H1 (cell line): ENCODE measurements around the gene KLHDC8A. TPM values are rescaled to one million over a fixed set of nuclear protein-coding genes. Genes with fewer than 3 reads are reported as not detected.

ENCODE experiments used
- BACH1 ChIP-seq: IDR thresholded peaks from 2 replicates; pipeline ENCODE4 v1.6.1; 2012; ENCODE audit warnings: low read length, improper control_type of control experiment
- BRCA1 ChIP-seq: IDR thresholded peaks from 2 replicates; pipeline ENCODE4 v1.6.1; 2012; ENCODE audit warnings: low read depth, low read length, improper control_type of control experiment
- CBX8 ChIP-seq: fragments of 300-800, 300-1000 bp; sonication (generic); IDR thresholded peaks from 2 replicates; pipeline ENCODE4 v1.7.1; 2016; ENCODE audit warnings: low read depth, low read length, borderline replicate concordance
- CEBPB ChIP-seq: IDR thresholded peaks from 2 replicates; pipeline ENCODE4 v1.6.1; 2012; ENCODE audit warnings: low read depth, low read length
- EGR1 ChIP-seq: IDR thresholded peaks from 2 replicates; pipeline ENCODE4 v1.6.1; 2011; ENCODE audit warnings: low read depth, low read length, borderline replicate concordance
- EZH2 ChIP-seq: fragments of 200-600 bp; sonication (generic); IDR thresholded peaks from 2 replicates; pipeline ENCODE4 v1.7.1; 2012; ENCODE audit warnings: low read depth, mild to moderate bottlenecking, moderate library complexity, low read length, inconsistent platforms; ENCODE audit not compliant: severe bottlenecking
- FOSL1 ChIP-seq: IDR thresholded peaks from 2 replicates; pipeline ENCODE4 v1.6.1; 2011; ENCODE audit warnings: mild to moderate bottlenecking, low read depth, low read length, moderate library complexity; ENCODE audit not compliant: insufficient read depth
- JUND ChIP-seq: IDR thresholded peaks from 2 replicates; pipeline ENCODE4 v1.6.1; 2011; ENCODE audit warnings: mild to moderate bottlenecking, improper control_type of control experiment, low read length
- KDM1A ChIP-seq: fragments of 200-600, 300-600 bp; sonication (generic); IDR thresholded peaks from 2 replicates; pipeline ENCODE4 v1.7.1; 2016; ENCODE audit warnings: mild to moderate bottlenecking, low read length, borderline replicate concordance
- MAFK ChIP-seq: IDR thresholded peaks from 2 replicates; pipeline ENCODE4 v1.6.1; 2012; ENCODE audit warnings: low read depth, mild to moderate bottlenecking, improper control_type of control experiment, low read length
- RAD21 ChIP-seq, 2 experiments: IDR thresholded peaks in 1 of 2; conservative IDR thresholded peaks in 1 of 2; 2 replicates each; pipeline ENCODE4 v1.6.1; 2011; ENCODE audit warnings: low read depth in 2 of 2, low read length in 2 of 2, improper control_type of control experiment in 1 of 2, inconsistent platforms in 1 of 2, mild to moderate bottlenecking in 1 of 2, moderate library complexity in 1 of 2
- RFX5 ChIP-seq: IDR thresholded peaks from 2 replicates; pipeline ENCODE4 v1.6.1; 2011; ENCODE audit warnings: low read depth, low read length, improper control_type of control experiment, borderline replicate concordance
- SAP30 ChIP-seq: fragments of 300-600 bp; sonication (generic); IDR thresholded peaks from 2 replicates; pipeline ENCODE4 v1.7.1; 2012; ENCODE audit warnings: low read length, moderate library complexity, mild to moderate bottlenecking, inconsistent platforms; ENCODE audit not compliant: insufficient read depth, insufficient replicate concordance
- SRF ChIP-seq: IDR thresholded peaks from 2 replicates; pipeline ENCODE4 v1.6.1; 2011; ENCODE audit warnings: mild to moderate bottlenecking, low read depth, low read length, moderate library complexity
- TAF1 ChIP-seq: IDR thresholded peaks from 2 replicates; pipeline ENCODE4 v1.6.1; 2011; ENCODE audit warnings: mild to moderate bottlenecking, low read depth, low read length
- TEAD4 ChIP-seq: IDR thresholded peaks from 2 replicates; pipeline ENCODE4 v1.6.1; 2012; ENCODE audit warnings: low read depth, low read length, inconsistent platforms, mixed read lengths
- polyA plus RNA-seq, 7 experiments: library from polyadenylated mRNA; depleted of rRNA in 3 of 7; stranded (reverse) in 5 of 7; unstranded in 2 of 7; fragments of >200 nt in 5 of 7; fragments of 200-250 nt in 2 of 7; gene quantifications; 1 replicate in 5 of 7; 2 replicates in 1 of 7; 4 replicates in 1 of 7; pipeline versions ENCODE4 v1.2.1 to v1.2.3, GENCODE V29; 2011 to 2013; ENCODE audit warnings: missing spikeins in 2 of 7, mixed read lengths in 2 of 7
- total RNA-seq: library from RNA; stranded (reverse); fragmentation: NEBNext Ultra II Directional; extraction: Animal tissue kit (Norgen Biotek cat#: 25700); gene quantifications from 2 replicates; pipeline ENCODE4 v1.2.1, GENCODE V29; 2021
- TF ChIP-seq, protein P1 (sequence below): IDR thresholded peaks from 2 replicates; pipeline ENCODE4 v1.6.1; 2012; ENCODE audit warnings: inconsistent platforms
- TF ChIP-seq, protein P2 (sequence below): IDR thresholded peaks from 2 replicates; pipeline ENCODE4 v1.6.1; 2011; ENCODE audit warnings: low read depth, mild to moderate bottlenecking, low read length; ENCODE audit not compliant: insufficient read depth

Gene KLHDC8A
- total and polyA plus RNA-seq, 2 of the 8 experiments (the other 6 are each of a cell fraction or from before 2014, with no cell fraction given) = 1.9 to 3.4 TPM

DNA sequence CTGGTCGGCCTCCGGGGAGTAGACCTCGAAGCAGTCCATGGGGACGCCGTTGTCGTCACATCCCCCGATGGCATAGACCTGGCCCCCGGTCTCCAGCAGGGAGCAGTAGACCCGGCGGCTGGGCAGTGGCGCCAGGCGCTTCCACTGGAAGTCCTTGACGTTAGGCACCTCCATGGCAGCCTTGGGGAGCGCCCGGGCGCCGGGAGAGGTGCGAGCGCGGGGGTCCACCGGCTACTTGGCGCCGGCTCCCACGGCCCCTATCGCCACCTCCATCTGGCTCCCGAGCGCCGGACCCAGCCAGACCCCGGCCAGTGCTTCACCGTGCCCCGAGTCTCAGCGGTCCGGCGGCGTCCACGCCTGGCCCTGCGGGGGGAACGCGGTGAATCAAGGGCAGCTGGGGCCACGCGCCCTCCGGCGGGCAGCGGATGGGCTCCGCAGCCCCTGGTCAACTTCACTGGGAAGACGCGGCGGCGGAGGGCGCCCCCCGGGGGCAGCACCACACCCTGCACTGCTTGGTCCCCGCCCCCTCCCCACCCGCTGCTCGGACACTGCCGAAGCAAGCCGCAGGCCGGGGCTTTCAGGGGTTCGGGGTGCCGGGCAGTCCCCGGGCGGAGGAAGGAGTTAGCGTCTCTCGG is 13.2 kb downstream of the KLHDC8A start (continued):
- TF ChIP-seq TAF1 (0 out of 2 replicates have a peak, but pooled peaks have one; percentile 11), JUND (no peak), MAFK (no peak), SRF (no peak), EGR1 (no peak), RFX5 (no peak), RAD21 (IDR thresholded peaks at IDR 0.05 in 1 of 2, conservative IDR thresholded peaks at IDR 0.05 in 1 of 2; ENCODE audit: low read depth in 2 of 2, low read length in 2 of 2) (peak in 1 of 2 experiments; percentile 43; a peak in 3 of 4 replicates), BACH1 (no peak), SAP30 (no peak), CEBPB (no peak), CBX8 (no peak), EZH2 (no peak), KDM1A (no peak), BRCA1 (no peak), FOSL1 (no peak), TEAD4 (no peak)
- TF ChIP-seq, protein P1, sequence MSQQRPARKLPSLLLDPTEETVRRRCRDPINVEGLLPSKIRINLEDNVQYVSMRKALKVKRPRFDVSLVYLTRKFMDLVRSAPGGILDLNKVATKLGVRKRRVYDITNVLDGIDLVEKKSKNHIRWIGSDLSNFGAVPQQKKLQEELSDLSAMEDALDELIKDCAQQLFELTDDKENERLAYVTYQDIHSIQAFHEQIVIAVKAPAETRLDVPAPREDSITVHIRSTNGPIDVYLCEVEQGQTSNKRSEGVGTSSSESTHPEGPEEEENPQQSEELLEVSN = peak; percentile 70; the same call in 1 of the 2 replicates
- TF ChIP-seq, protein P2, sequence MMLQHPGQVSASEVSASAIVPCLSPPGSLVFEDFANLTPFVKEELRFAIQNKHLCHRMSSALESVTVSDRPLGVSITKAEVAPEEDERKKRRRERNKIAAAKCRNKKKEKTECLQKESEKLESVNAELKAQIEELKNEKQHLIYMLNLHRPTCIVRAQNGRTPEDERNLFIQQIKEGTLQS = no peak
- TF ChIP-seq, all 59 proteins: peak for 10
